Right lobe of liver (tissue), 6 donors: ENCODE results near the gene LRRC4. TPM values are rescaled to one million over a fixed set of nuclear protein-coding genes. Genes with fewer than 3 reads are reported as not detected.

ENCODE experiments used
- ATAC-seq, 4 donors: fragments of 200-7000 bp; cut with Tn5 transposase; one replicate each; pipeline ENCODE4 v1.9.1; 2020; ENCODE audit warnings: mild to moderate bottlenecking in 4 of 4, moderate library complexity in 4 of 4
- DNase-seq, 3 donors: peaks; one replicate each; pipeline ENCODE4 v3.0.0-alpha.2; 2020
- H3K27ac ChIP-seq, 3 donors: fragments of 200-600 bp; one replicate each; pipeline ENCODE4 v1.8.0; 2022
- H3K27me3 ChIP-seq, 2 donors: fragments of 200-600 bp; one replicate each; pipeline ENCODE4 v1.8.0; 2022
- H3K36me3 ChIP-seq, 4 donors: fragments of 200-600 bp; sonication (generic) in 1 of 4; one replicate each; pipeline versions ENCODE4 v1.5.1 to v1.8.0; 2017 to 2022; ENCODE audit warnings: control low read depth in 1 of 4
- H3K4me1 ChIP-seq, 4 donors: fragments of 200-600 bp; sonication (generic) in 1 of 4; one replicate each; pipeline versions ENCODE4 v1.5.1 to v1.8.0; 2017 to 2022; ENCODE audit warnings: control low read depth in 1 of 4
- H3K4me3 ChIP-seq, 3 donors: fragments of 200-600 bp; one replicate each; pipeline ENCODE4 v1.8.0; 2022
- H3K9me3 ChIP-seq, 4 donors: fragments of 200-600 bp; sonication (generic) in 1 of 4; one replicate each; pipeline versions ENCODE4 v1.5.1 to v1.8.0; 2017 to 2022; ENCODE audit warnings: control low read depth in 1 of 4
- POLR2A ChIP-seq: fragments of 450-650 bp; IDR thresholded peaks from one replicate; pipeline ENCODE4 v1.6.1; 2017; ENCODE audit warnings: antibody characterized with exemption, mild to moderate bottlenecking
- WGBS: methylation state at CpG from one replicate; pipeline ENCODE4 v1.1.6; 2018; ENCODE audit warnings: low coverage, low lambda C conversion rate; ENCODE audit not compliant: insufficient coverage; ENCODE audit errors: missing lambda C conversion rate; 5-methylcytosine and 5-hydroxymethylcytosine counted together
- intact Hi-C, 2 donors: fragments of 100-400 bp; cut with DNase I; formaldehyde crosslinking; loops; one replicate each; pipeline versions ENCODE4 v1.11.2 to v1.14.1; 2022
- total RNA-seq, 6 experiments: library from RNA; depleted of rRNA in 2 of 6; stranded (reverse); fragments of >200 nt in 2 of 6; fragmentation: NEBNext Ultra II Directional in 3 of 6; extraction: Animal tissue kit (Norgen Biotek cat#: 25700) in 3 of 6; gene quantifications; one replicate each; pipeline versions ENCODE4 v1.1.0 to v1.2.4, GENCODE V29; 2016 to 2023
- TF ChIP-seq, protein P1 (sequence below), 4 donors: fragments of 200-600 bp in 3 of 4; fragments of 450-650 bp in 1 of 4; IDR thresholded peaks; one replicate each; pipeline versions ENCODE4 v1.5.1 to v1.8.0; 2016 to 2022; ENCODE audit warnings: antibody characterized with exemption in 4 of 4, mild to moderate bottlenecking in 2 of 4
- donor health status: DM: no; HTN: yes; CAD: no.
- donor health status: DM: no; HTN: no; CAD: no.
- donor health status: DM: no; HTN: no; CAD: no.
- donor health status: DM: no; HTN: yes; CAD: no.
- donor health status: DM: no; HTN: yes; CAD: no.

The LRRC4 gene
- total RNA-seq, 6 experiments from 2014 or later = 0.74 to 4.0 (median 2.5) TPM

DNA sequence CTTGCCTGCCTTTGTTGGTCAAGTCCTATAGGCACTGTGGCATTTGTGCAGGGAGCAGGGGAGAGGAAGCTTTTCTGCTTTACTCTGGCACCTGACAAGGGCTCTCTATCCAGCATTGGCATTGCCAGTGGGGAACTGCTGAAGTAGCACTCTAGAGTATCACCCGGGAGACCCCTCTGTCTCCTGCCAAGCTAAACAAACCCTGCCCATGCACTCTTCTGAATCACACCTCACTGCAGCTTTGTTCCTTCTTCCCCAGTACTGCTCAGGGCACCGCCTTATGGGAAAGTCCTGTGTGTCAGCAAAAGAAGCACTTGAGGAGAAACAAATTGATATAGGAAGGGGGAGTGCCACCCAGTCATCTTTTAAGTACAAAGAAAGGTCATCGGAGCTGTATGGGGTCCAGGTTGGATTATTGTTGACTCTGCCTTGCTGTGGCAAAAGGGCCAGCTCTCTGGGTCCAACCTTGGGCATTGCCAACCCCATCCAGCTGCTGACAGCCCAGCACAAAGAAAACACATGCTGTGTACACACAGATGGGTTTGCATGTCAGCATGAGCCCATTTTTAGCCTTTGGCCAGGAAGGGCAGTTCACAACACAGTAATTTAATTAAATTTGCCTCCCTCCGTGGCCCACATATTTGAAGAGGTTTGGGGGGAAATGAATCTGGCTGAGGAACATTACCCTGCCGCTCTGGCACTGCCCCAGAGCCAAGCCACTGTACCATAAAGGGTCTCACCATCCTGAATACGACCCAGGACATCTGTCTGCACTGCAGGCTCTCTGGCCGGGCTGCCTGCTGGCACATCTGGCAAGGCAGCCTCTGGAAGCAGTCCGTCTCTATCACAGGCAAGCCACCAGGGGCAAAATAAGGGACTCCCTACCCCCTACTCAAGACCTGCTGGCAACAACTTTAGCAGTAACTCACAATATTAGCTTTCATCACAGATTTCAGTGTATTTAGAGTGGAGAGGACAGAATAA is 13.1 kb downstream of the LRRC4 start:
- no peaks in the 10 kb centered on the region for H3K9me3 ChIP-seq
- ATAC-seq (peak; percentile 51 to 89 (median 64)), DNase-seq (peak in 2 of 3 donors; percentile 66 to 84)
- WGBS = 49% methylated on average over 7 of the region's 8 CpGs
- no peak overlapping the region for H3K4me3 ChIP-seq
- intact Hi-C loops = no loop called here
- H3K27me3 ChIP-seq = no peaks in the 10 kb centered on the region
- H3K36me3 ChIP-seq = peaks cover 0 to 7% (median 0%) of the 10 kb centered on the region in 4 donors
- no peak for TF ChIP-seq POLR2A
- TF ChIP-seq, protein P1, sequence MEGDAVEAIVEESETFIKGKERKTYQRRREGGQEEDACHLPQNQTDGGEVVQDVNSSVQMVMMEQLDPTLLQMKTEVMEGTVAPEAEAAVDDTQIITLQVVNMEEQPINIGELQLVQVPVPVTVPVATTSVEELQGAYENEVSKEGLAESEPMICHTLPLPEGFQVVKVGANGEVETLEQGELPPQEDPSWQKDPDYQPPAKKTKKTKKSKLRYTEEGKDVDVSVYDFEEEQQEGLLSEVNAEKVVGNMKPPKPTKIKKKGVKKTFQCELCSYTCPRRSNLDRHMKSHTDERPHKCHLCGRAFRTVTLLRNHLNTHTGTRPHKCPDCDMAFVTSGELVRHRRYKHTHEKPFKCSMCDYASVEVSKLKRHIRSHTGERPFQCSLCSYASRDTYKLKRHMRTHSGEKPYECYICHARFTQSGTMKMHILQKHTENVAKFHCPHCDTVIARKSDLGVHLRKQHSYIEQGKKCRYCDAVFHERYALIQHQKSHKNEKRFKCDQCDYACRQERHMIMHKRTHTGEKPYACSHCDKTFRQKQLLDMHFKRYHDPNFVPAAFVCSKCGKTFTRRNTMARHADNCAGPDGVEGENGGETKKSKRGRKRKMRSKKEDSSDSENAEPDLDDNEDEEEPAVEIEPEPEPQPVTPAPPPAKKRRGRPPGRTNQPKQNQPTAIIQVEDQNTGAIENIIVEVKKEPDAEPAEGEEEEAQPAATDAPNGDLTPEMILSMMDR (IDR thresholded peaks at IDR 0.05) = no peak
- peak overlapping the region in 1 of 3 donors; percentile 64 for H3K27ac ChIP-seq
- H3K4me1 ChIP-seq = peaks cover 0 to 37% (median 5%) of the 10 kb centered on the region in 4 donors

DNA sequence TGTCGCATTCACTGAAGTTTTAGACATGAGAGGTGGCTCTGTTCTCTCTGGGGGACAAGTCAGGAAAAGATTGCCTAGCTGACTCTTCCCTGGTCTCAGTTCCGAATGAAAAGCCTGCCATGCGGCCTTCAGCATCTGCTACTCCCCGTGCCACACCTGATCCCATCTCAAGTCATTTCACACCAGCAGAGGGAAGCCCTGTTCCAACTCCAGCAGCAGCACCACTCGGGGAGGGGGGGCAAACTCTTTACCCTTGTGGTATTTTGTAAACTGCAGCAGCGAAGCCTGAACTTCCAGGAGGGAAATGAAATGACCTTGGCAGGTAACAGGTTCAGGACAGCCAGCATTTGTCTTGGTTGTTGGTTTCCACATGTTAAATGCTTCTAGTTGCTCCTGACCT is 13.8 kb downstream of the LRRC4 start:
- intact Hi-C loops = no loop called here
- Histone ChIP-seq H3K27ac (peak overlapping the region in 1 of 3 donors; percentile 54), H3K27me3 (no peaks in the 10 kb centered on the region), H3K4me3 (no peak overlapping the region), H3K36me3 (peaks cover 0 to 8% (median 0%) of the 10 kb centered on the region in 4 donors), H3K4me1 (peaks cover 0 to 34% (median 5%) of the 10 kb centered on the region in 4 donors), H3K9me3 (no peaks in the 10 kb centered on the region)
- ATAC-seq (peak in 3 of 4 donors; percentile 22 to 37 (median 23)), DNase-seq (no peak)
- WGBS = 83% methylated on average over 1 of the region's 6 CpGs
- no peak for TF ChIP-seq POLR2A
- TF ChIP-seq, protein P1 (IDR thresholded peaks at IDR 0.05) = no peak

GRCh38 chr7:128014811-128015210 is 16.4 kb downstream of the LRRC4 start:
- no peak overlapping the region for H3K27ac ChIP-seq
- ATAC-seq (no peak), DNase-seq (no peak)
- peaks cover 0 to 55% (median 15%) of the 10 kb centered on the region in 4 donors for H3K4me1 ChIP-seq
- 94% methylated on average over 4 of the region's 4 CpGs for WGBS
- intact Hi-C loops = no loop called here
- no peak for TF ChIP-seq POLR2A
- TF ChIP-seq, protein P1 (IDR thresholded peaks at IDR 0.05) = no peak
- no peaks in the 10 kb centered on the region for H3K9me3 ChIP-seq
- H3K4me3 ChIP-seq = no peak overlapping the region
- no peaks in the 10 kb centered on the region for H3K27me3 ChIP-seq
- H3K36me3 ChIP-seq = peaks cover 0 to 3% (median 0%) of the 10 kb centered on the region in 4 donors

DNA sequence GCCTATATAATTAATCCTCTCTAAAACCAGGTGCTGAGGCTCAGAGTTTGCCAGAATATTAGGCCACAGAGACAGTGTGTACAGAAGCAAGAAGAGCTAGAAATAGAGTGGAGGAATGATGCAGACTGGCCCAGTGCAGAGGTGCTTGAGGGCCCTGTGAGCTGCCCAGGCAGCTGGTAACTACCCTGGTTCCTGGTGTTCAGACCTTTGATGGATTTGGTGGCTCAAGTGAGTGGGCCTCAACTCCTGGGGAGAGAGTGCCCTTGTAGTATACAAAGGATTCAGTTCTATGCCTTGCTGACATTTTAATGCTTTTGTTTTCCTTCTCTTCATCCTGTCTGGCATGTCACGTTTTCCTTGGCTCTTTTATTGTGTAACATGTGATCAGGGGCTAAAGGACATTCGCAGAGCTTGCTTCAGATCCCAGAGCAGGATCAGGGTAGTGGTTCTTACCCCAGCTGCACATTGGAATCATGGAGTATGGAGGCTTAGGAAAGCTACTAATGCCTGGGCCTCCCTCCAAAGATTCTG is 20.0 kb downstream of the LRRC4 start:
- Histone ChIP-seq H3K4me1 (peaks cover 0 to 48% (median 15%) of the 10 kb centered on the region in 4 donors), H3K27ac (peak overlapping the region in 1 of 3 donors; percentile 59), H3K36me3 (peaks cover 0 to 3% (median 0%) of the 10 kb centered on the region in 4 donors), H3K4me3 (no peak overlapping the region), H3K9me3 (no peaks in the 10 kb centered on the region), H3K27me3 (no peaks in the 10 kb centered on the region)
- peak; percentile 49 to 77 (median 56) for ATAC-seq
- intact Hi-C loops = no loop called here
- DNase-seq = no peak
- TF ChIP-seq POLR2A = no peak
- TF ChIP-seq, protein P1 (IDR thresholded peaks at IDR 0.05) = no peak
- 8% methylated on average over 2 of the region's 2 CpGs for WGBS
